ENCODE results near the gene NMRK1.

Gene NMRK1

GRCh38 chr9:75013735-75014134, 74.2 kb downstream of the NMRK1 start:
- no peak for DNase-seq
- Histone ChIP-seq H3K27ac (no peak overlapping the region), H3K27me3 (replicated peaks) (no peaks in the 10 kb centered on the region), H3K4me3 (ENCODE audit: low read depth, low read length) (no peak overlapping the region), H3K36me3 (replicated peaks) (no peaks in the 10 kb centered on the region)
- in situ Hi-C loops (cut with HindIII; ENCODE audit: low pct_ligation_motif_present, low sequenced_read_pairs), result no loop called here
- no peak for TF ChIP-seq CTCF (IDR thresholded peaks at IDR 0.05; ENCODE audit: low read depth, low read length, missing control alignments)

Data from brain microvascular endothelial cell (primary cell).